GM12892 (cell line): ENCODE results near the gene MAP3K12.

ENCODE experiments used
- DNase-seq: peaks from one replicate; pipeline ENCODE4 v3.0.0; 2011; ENCODE audit not compliant: insufficient read length
- FAIRE-seq: peaks from 2 replicates; lab custom pipeline; 2011; peaks lifted over from hg19 to GRCh38; lab: Jason Lieb, UNC
- POLR2A ChIP-seq: IDR thresholded peaks from 2 replicates; pipeline ENCODE4 v1.6.1; 2011; ENCODE audit warnings: low read depth, low read length, control low read depth
- POLR2AphosphoS5 ChIP-seq: IDR thresholded peaks from 2 replicates; pipeline ENCODE4 v1.6.1; 2011; ENCODE audit warnings: low read depth, low read length, control low read depth
- TAF1 ChIP-seq: IDR thresholded peaks from 2 replicates; pipeline ENCODE4 v1.6.1; 2011; ENCODE audit warnings: low read depth, mild to moderate bottlenecking, control low read depth, low read length, borderline replicate concordance

The MAP3K12 gene

DNA sequence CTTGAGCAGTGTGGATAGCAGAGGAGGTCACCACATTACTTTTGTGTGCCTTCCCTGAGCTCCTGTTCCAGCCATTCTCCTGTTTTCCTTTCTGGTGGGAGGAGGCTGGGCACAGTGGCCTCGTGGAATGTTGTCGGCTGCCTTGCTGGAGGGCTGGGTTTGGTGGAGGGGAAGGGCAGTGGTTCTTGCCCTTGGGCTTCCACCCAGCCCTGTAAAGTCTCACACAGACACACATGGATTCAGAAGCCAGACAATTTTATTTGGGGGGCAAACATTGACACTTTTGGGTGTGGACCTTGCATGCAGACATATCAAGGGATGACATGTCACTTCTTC lies 7.2 kb upstream of the MAP3K12 start:
- DNase-seq (no peak), FAIRE-seq (no peak)
- TF ChIP-seq POLR2AphosphoS5 (no peak), POLR2A (no peak), TAF1 (no peak)

DNA sequence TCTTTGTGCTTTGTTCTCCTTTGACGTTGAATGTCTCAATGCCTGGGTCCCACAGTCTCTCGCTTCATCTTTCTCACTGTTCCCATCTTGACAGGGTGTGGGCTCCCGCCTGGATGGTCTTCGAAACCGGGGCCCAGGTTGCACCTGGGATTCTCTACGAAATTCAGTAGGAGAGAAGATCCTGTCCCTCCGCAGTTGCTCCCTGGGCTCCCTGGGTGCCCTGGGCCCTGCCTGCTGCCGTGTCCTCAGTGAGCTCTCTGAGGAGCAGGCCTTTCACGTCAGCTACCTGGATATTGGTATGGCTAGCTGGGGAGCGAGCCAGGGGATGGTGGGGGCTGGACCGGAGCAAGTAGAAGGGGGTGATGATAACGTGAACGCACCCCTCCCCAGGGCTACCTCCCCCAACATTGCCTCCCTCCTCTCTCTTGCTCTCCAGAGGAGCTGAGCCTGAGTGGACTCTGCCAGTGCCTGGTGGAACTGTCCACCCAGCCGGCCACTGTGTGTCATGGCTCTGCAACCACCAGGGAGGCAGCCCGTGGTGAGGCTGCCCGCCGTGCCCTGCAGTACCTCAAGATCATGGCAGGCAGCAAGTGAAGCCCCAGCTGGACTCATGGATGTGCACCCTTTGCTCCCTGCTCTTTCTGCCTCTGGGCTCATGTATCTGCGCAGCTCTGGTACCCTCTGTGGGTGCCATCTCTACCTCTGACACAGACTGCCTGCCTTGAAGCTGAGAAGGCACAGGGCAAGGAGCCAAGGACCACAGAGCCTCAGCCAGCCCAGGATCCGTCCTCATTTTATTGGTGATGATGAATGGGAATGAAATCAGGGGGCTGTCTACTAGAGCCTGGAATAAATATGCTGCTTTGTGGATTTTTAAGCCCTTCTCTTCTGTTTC lies 6.5 kb upstream of the MAP3K12 start:
- no peak; the same call in 1 of the 2 replicates for TF ChIP-seq POLR2A
- TF ChIP-seq TAF1: no peak
- TF ChIP-seq POLR2AphosphoS5: no peak
- FAIRE-seq (no peak), DNase-seq (no peak)

DNA sequence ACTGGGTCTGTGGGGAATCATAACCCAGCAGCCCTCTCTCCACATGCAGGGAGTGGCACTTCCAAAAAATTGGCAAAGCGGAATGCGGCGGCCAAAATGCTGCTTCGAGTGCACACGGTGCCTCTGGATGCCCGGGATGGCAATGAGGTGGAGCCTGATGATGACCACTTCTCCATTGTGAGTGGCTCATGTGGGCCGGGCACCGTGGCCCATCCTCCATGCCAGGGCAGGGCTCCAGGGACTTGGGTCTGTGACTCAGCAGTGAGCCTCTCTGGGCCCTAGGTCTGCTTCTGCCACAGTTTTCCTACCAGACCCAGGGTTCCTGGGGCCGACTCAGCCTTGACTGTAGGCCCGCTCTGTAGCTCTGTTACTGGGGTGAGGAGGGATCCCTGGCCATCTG lies 5.8 kb upstream of the MAP3K12 start:
- no peak for DNase-seq
- TF ChIP-seq POLR2AphosphoS5 (no peak), POLR2A (no peak; the same call in 1 of the 2 replicates), TAF1 (no peak)
- FAIRE-seq: no peak

DNA sequence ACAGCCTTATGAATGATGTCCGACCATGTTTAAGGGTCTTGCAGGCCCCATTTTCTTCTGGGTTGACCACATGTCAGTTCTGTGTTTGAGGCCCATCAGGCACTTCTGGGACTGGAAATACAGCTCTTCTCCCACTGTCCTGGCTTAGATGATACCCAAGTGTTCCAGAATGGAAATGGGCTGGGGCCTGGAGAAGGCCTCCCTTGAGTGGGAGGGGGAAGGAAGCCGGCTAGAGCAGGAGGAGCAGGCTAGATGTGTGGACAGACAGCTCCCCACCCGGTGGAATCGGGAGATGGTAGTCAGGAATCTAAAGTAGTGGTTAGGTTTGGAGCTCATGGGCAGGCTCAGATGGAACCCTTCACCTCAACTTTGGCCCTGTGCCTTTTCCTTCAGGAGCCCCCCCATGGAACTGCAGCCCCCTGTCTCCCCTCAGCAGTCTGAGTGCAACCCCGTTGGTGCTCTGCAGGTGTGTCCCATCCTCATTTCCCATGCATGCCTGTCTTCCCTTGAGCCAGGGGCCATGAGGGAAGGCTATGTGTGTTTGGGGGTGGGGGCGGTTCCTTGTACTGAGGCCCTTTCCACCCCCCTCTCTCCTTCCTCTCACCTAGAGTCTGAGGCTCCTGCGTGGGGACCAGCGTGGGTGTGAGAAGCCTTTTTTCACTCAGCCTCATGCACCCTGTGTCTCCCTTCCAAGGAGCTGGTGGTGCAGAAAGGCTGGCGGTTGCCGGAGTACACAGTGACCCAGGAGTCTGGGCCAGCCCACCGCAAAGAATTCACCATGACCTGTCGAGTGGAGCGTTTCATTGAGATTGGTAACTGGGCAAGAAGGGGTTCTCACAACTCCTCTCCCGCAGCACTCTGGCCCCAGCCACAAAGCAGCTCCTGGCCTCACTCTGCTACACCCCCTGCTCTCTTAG lies 5.0 kb upstream of the MAP3K12 start:
- FAIRE-seq (no peak), DNase-seq (no peak)
- no peak for TF ChIP-seq TAF1
- no peak for TF ChIP-seq POLR2AphosphoS5
- no peak for TF ChIP-seq POLR2A

DNA sequence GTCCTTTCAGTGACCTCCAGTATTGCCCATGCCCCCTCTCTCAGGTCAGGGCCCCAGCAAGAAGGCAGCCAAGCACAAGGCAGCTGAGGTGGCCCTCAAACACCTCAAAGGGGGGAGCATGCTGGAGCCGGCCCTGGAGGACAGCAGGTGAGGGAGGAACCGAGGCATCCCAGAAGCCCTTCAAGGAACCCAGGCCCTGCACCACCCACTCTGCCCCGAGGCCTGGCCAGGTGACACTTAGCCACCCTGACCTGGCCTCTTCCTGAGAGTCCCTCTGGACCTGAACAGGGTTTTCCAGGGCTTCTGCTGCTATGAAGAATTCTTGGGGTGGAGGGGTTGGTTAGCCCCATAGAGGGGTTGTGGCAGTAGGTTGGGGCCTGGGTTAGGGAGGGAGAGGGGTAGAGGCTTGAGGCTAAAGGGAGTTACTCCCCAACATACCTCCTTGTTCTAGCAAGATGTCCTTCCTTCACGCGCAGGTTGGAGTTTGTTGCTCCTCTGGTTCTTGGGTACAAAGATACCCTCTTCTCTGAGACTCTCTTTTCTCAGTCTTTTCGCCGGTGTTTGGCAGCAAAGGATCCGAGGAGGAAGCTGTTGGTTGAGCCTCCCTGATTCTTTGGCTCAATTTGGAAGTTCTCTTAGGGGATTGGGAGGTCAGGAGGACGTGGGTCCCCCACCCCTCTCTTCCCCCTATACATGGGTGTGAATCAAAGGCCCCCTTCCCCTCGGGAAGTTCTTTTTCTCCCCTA lies 3.9 kb upstream of the MAP3K12 start:
- TF ChIP-seq POLR2A (no peak), TAF1 (no peak), POLR2AphosphoS5 (no peak)
- DNase-seq: no peak
- FAIRE-seq: no peak

DNA sequence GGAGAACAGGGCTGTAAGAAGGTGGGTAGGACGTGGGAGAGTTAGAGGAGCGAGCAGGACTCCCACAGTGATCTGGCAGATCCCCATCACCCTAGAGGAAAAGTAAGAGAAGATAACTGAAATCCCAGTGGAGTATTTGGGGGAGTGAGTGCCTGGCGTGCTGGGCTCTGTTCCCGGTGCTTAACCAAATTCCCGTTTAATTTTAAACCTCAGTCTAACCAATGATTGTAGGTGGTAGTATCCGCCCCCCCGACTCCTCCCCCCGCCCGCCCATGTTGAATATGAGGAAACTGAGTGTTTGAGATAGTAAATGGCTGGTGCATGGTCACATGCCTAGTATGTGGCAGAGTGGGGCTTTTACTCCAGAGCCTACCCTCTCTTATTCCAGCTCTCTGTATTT lies 3.1 kb upstream of the MAP3K12 start:
- no peak for FAIRE-seq
- no peak for DNase-seq
- TF ChIP-seq POLR2A: no peak
- TF ChIP-seq POLR2AphosphoS5: no peak
- TF ChIP-seq TAF1: no peak

DNA sequence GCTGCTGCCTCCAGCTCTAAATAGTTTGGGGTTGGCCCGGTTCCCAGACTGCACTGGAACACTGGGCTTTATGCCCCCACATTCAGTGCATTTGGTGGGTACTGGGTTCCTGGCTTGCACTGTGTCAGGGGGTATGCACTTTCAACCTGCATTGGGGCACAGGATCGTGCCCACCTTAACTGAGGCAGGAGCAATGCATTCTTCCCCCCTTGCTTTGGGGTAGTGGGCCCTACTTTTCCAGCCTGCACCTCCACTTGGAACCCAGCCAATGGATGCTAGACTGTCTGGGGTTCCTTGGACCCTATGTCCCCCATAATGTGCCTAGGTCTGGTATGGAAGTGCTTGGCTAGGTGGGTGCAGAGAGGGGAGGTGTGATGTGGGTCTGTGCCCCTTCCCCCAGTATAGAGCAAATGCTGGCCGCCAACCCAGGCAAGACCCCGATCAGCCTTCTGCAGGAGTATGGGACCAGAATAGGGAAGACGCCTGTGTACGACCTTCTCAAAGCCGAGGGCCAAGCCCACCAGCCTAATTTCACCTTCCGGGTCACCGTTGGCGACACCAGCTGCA lies 2.4 kb upstream of the MAP3K12 start:
- DNase-seq (no peak), FAIRE-seq (no peak)
- TF ChIP-seq POLR2A: peak; percentile 33
- no peak; the same call in 1 of the 2 replicates for TF ChIP-seq POLR2AphosphoS5
- peak; percentile 3; the same call in 1 of the 2 replicates for TF ChIP-seq TAF1

DNA sequence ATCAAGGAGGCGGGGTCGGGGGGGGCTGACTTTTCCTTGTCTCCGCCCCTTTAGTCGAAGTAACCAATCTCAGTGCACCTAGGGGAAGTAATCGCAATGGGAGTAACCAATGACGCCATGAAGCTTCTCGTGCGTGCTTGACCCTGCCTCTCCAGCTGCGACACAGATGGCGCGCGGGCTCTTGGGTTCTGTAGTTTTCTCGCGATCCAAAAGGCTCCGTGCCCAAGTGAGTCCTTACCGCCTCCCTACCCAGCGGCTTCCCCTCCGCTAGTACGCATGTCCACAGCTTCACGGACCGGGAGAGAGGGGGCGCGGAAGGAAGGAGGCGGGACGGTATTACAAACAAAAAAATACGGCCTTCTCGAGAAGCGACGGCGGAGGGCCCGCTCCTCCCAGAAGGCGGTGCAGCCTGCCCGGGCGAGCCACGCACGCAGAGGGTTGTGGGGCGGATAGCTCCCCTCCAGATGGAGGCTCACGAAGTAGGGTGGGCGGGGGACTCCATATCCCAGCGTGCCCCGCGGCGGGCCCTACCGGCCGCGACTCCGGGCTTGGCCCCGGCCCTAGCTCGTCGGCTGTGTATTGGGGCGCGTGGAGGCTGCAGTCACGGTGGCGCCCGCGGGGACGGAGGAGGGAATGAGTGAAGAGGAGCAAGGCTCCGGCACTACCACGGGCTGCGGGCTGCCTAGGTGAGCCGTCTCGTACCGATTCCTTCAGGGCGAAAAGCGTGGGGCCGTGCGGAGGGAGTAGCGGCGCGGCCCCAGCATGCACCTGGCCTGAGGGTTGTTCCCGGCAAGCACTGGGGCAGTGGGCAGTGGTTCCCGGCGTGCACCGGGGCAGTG lies 1.7 kb upstream of the MAP3K12 start, which contains the start of gene TARBP2:
TSS of gene TARBP2 (plus strand) at position 508 of the 839 bp plus-strand sequence. CDS start at position 634, 126 bp downstream.
- TF ChIP-seq TAF1 (0 out of 2 replicates have a peak, but pooled peaks have one; percentile 47), POLR2AphosphoS5 (peak; percentile 91), POLR2A (peak; percentile 89)
- FAIRE-seq (peak; percentile 98), DNase-seq (peak; percentile 89)

DNA sequence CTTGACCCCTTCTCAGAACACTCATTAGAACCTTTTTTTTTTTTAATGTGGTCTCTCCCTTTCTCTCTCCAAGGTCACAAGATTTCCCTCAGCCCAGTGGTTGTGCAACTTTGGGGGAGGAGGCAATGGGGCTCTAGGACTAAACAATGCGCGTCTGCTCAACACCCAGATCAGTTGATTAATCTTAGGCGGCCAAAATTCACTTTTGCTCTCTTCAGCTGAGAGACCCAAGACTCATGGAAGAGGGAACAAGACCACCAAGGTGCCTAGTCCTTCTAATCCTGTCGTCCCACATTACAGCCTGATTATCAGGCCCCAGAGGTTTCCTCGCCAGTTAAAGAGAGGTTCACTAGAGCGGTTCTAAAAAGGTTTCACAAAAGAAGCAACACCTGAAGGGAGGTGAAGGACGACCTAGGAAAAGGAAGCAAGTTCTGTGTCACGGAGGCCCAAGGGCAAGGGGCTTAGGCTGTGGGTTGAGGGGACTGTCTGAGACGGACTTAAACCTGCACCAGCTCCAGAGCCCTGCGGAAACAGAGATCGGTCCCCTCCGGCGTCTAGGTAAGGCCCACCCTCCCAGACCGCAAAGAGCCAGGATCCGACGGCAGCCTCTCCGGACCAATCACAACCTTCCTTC lies 1.0 kb upstream of the MAP3K12 start:
- TF ChIP-seq POLR2A: peak; percentile 78
- TF ChIP-seq POLR2AphosphoS5: peak; percentile 60; the same call in 1 of the 2 replicates
- TF ChIP-seq TAF1: 0 out of 2 replicates have a peak, but pooled peaks have one; percentile 32
- FAIRE-seq: no peak
- no peak for DNase-seq
